BLaER1 (cell line): ENCODE data around the gene PARP16.

Experiments
- H3K27ac ChIP-seq: shearing (Covaris generic); formaldehyde crosslinking; 2 replicates; pipeline ENCODE4 v1.8.1; 2022
- H3K27me3 ChIP-seq: shearing (Covaris generic); formaldehyde crosslinking; 2 replicates; pipeline ENCODE4 v1.8.1; 2022
- H3K36me3 ChIP-seq: shearing (Covaris generic); formaldehyde crosslinking; 2 replicates; pipeline ENCODE4 v1.8.1; 2022
- H3K4me1 ChIP-seq: shearing (Covaris generic); formaldehyde crosslinking; 2 replicates; pipeline ENCODE4 v1.8.1; 2022
- H3K4me2 ChIP-seq: shearing (Covaris generic); formaldehyde crosslinking; 2 replicates; pipeline ENCODE4 v1.8.1; 2022
- H3K4me3 ChIP-seq: shearing (Covaris generic); formaldehyde crosslinking; 2 replicates; pipeline ENCODE4 v1.8.1; 2022
- H3K9ac ChIP-seq: shearing (Covaris generic); formaldehyde crosslinking; 2 replicates; pipeline ENCODE4 v1.8.1; 2022
- H3K9me3 ChIP-seq: shearing (Covaris generic); formaldehyde crosslinking; 2 replicates; pipeline ENCODE4 v1.8.1; 2022
- H4K20me1 ChIP-seq: shearing (Covaris generic); formaldehyde crosslinking; 2 replicates; pipeline ENCODE4 v1.8.1; 2022
- Cebpa-rat ChIP-seq: shearing (Covaris generic); IDR thresholded peaks from 2 replicates; pipeline ENCODE4 v1.8.1; 2022

Gene PARP16

GRCh38 chr15:65259367-65259797, 27.3 kb downstream of the PARP16 start:
- Histone ChIP-seq H3K9me3 (no peaks in the 10 kb centered on the region), H4K20me1 (no peaks in the 10 kb centered on the region; the same call in 1 of the 2 replicates), H3K4me1 (no peaks in the 10 kb centered on the region), H3K4me2 (no peak overlapping the region), H3K27ac (no peak overlapping the region), H3K27me3 (no peaks in the 10 kb centered on the region), H3K4me3 (no peak overlapping the region), H3K9ac (no peak overlapping the region), H3K36me3 (peaks cover 99% of the 10 kb centered on the region)
- no peak for TF ChIP-seq Cebpa-rat

GRCh38 chr15:65258375-65259262, 28.1 kb downstream of the PARP16 start:
- Histone ChIP-seq H3K4me3 (no peak overlapping the region), H3K36me3 (peaks cover 98% of the 10 kb centered on the region), H4K20me1 (no peaks in the 10 kb centered on the region), H3K9ac (no peak overlapping the region), H3K4me1 (no peaks in the 10 kb centered on the region), H3K27ac (no peak overlapping the region), H3K27me3 (no peaks in the 10 kb centered on the region), H3K9me3 (no peaks in the 10 kb centered on the region), H3K4me2 (no peak overlapping the region)
- TF ChIP-seq Cebpa-rat: no peak

- H3K4me2 ChIP-seq: no peak overlapping the region
- no peaks in the 10 kb centered on the region for H3K9me3 ChIP-seq
- H3K4me1 ChIP-seq: 0 out of 2 replicates have a peak, but pooled peaks cover 8% of the 10 kb centered on the region
- peaks cover 89% of the 10 kb centered on the region for H3K36me3 ChIP-seq
- no peaks in the 10 kb centered on the region for H3K27me3 ChIP-seq
- TF ChIP-seq Cebpa-rat: no peak
- no peaks in the 10 kb centered on the region for H4K20me1 ChIP-seq
- H3K9ac ChIP-seq: no peak overlapping the region
- no peak overlapping the region for H3K4me3 ChIP-seq
- H3K27ac ChIP-seq: no peak overlapping the region
Measured at GRCh38 chr15:65255486-65256140, 31.1 kb downstream of the PARP16 start.

GRCh38 chr15:65254758-65255157, 31.9 kb downstream of the PARP16 start:
- H3K4me3 ChIP-seq: no peak overlapping the region
- no peaks in the 10 kb centered on the region for H4K20me1 ChIP-seq
- no peaks in the 10 kb centered on the region for H3K9me3 ChIP-seq
- H3K4me2 ChIP-seq: no peak overlapping the region
- TF ChIP-seq Cebpa-rat: no peak
- peaks cover 83% of the 10 kb centered on the region for H3K36me3 ChIP-seq
- 0 out of 2 replicates have a peak, but pooled peaks cover 8% of the 10 kb centered on the region for H3K4me1 ChIP-seq
- H3K27me3 ChIP-seq: no peaks in the 10 kb centered on the region
- no peak overlapping the region for H3K27ac ChIP-seq
- H3K9ac ChIP-seq: no peak overlapping the region

- no peak overlapping the region for H3K27ac ChIP-seq
- H4K20me1 ChIP-seq: no peaks in the 10 kb centered on the region
- no peaks in the 10 kb centered on the region for H3K27me3 ChIP-seq
- no peak overlapping the region for H3K4me2 ChIP-seq
- H3K4me1 ChIP-seq: 0 out of 2 replicates have a peak, but pooled peaks cover 8% of the 10 kb centered on the region
- no peak overlapping the region for H3K9ac ChIP-seq
- no peaks in the 10 kb centered on the region for H3K9me3 ChIP-seq
- no peak overlapping the region for H3K4me3 ChIP-seq
- peaks cover 79% of the 10 kb centered on the region for H3K36me3 ChIP-seq
- TF ChIP-seq Cebpa-rat: no peak
Measured at GRCh38 chr15:65254356-65254755, 32.3 kb downstream of the PARP16 start.

GRCh38 chr15:65249641-65250040, 37.0 kb downstream of the PARP16 start:
- Histone ChIP-seq H3K4me1 (0 out of 2 replicates have a peak, but pooled peaks cover 8% of the 10 kb centered on the region), H3K4me3 (no peak overlapping the region), H3K27ac (no peak overlapping the region), H3K4me2 (no peak overlapping the region), H3K9me3 (no peaks in the 10 kb centered on the region), H4K20me1 (no peaks in the 10 kb centered on the region), H3K36me3 (peaks cover 67% of the 10 kb centered on the region), H3K27me3 (no peaks in the 10 kb centered on the region), H3K9ac (no peak overlapping the region)
- TF ChIP-seq Cebpa-rat: no peak

- 0 out of 2 replicates have a peak overlapping the region, but pooled peaks have one; percentile 1 for H3K27ac ChIP-seq
- no peak for TF ChIP-seq Cebpa-rat
- H3K4me3 ChIP-seq: no peak overlapping the region
- no peak overlapping the region for H3K4me2 ChIP-seq
- 0 out of 2 replicates have a peak, but pooled peaks cover 8% of the 10 kb centered on the region for H3K4me1 ChIP-seq
- H4K20me1 ChIP-seq: no peaks in the 10 kb centered on the region
- no peak overlapping the region for H3K9ac ChIP-seq
- no peaks in the 10 kb centered on the region for H3K9me3 ChIP-seq
- H3K36me3 ChIP-seq: peaks cover 60% of the 10 kb centered on the region
- no peaks in the 10 kb centered on the region for H3K27me3 ChIP-seq
Measured at GRCh38 chr15:65248511-65249255, 38.0 kb downstream of the PARP16 start.

GRCh38 chr15:65246939-65247338, 39.7 kb downstream of the PARP16 start:
- H3K4me2 ChIP-seq: no peak overlapping the region
- H3K9ac ChIP-seq: no peak overlapping the region
- H3K36me3 ChIP-seq: peaks cover 46% of the 10 kb centered on the region
- H4K20me1 ChIP-seq: no peaks in the 10 kb centered on the region
- no peaks in the 10 kb centered on the region for H3K9me3 ChIP-seq
- no peak for TF ChIP-seq Cebpa-rat
- no peaks in the 10 kb centered on the region for H3K4me1 ChIP-seq
- no peak overlapping the region for H3K27ac ChIP-seq
- H3K27me3 ChIP-seq: no peaks in the 10 kb centered on the region
- no peak overlapping the region for H3K4me3 ChIP-seq

- no peaks in the 10 kb centered on the region for H4K20me1 ChIP-seq
- no peaks in the 10 kb centered on the region for H3K9me3 ChIP-seq
- no peak overlapping the region for H3K4me3 ChIP-seq
- no peaks in the 10 kb centered on the region for H3K27me3 ChIP-seq
- no peaks in the 10 kb centered on the region for H3K4me1 ChIP-seq
- H3K27ac ChIP-seq: no peak overlapping the region
- H3K36me3 ChIP-seq: peaks cover 44% of the 10 kb centered on the region
- H3K4me2 ChIP-seq: no peak overlapping the region
- no peak overlapping the region for H3K9ac ChIP-seq
- no peak for TF ChIP-seq Cebpa-rat
Measured at GRCh38 chr15:65246026-65246714, 40.5 kb downstream of the PARP16 start.
